Activated T-cell treated with anti-CD3 and anti-CD28 coated beads for 24 hours (primary cell): Measurements from ENCODE around the gene PDZD8.
"Not testable (repeated sequence)": the region's sequence is repeated elsewhere in the genome, so short reads cannot be mapped to it uniquely, and the experiment has no call there.

Source experiments
- DNase-seq: peaks from one replicate; pipeline ENCODE4 v3.0.0-alpha.2; 2020; ENCODE audit warnings: low read depth

Gene PDZD8

GRCh38 chr10:117345143-117345542, 30.1 kb downstream of the PDZD8 start:
- no peak for DNase-seq

- DNase-seq = no peak
These were observed 32.6 kb downstream of the PDZD8 start for GRCh38 chr10:117342641-117343040.

GRCh38 chr10:117341061-117341460, 34.2 kb downstream of the PDZD8 start:
- DNase-seq = no peak

DNA sequence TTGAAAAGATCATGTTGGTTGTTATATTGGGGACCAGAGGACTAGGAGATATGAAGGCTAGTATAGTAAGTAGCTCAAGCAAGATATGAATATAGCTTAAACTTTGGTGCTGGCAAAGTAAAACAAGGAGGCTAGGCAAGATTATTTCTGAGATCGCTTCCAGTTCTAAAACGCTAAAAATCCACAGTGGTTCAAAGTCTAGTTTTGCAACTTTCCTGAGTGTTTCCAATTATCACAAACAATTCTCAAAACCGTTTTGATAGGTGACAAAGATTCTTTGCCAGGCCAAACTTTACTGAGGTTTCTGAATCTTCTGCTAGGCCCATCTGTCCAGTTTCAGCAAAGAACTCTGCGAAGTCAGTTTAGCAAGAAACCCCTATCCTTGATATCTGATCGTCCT, 35.3 kb downstream of the PDZD8 start:
- DNase-seq = no peak

- no peak for DNase-seq
These were observed 35.7 kb downstream of the PDZD8 start for GRCh38 chr10:117339578-117339977.

- DNase-seq = no peak
These were observed 40.3 kb downstream of the PDZD8 start for GRCh38 chr10:117334926-117335325.

- no peak for DNase-seq
These were observed 41.2 kb downstream of the PDZD8 start for GRCh38 chr10:117334066-117334465.

DNA sequence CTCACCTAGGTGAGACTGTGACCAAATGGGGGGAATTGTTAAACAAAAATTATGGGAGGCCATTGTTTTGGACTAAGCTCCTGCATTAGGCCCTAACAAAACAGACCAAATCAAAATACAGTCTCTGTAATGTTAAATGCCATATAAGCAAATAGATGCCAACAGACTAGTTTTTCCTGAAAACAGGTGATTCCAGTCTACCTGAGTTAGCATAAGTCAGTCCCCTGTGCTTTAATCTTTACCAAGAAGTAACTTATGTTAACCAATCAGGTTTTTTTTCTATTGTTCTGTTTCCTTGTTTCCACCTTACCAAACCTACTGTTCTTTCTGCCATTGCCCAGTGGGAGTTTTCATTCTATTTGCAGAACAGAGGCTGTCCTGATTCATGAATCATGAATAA, 48.0 kb downstream of the PDZD8 start:
- no peak for DNase-seq

GRCh38 chr10:117324367-117324766, 50.9 kb downstream of the PDZD8 start:
- DNase-seq = no peak

DNA sequence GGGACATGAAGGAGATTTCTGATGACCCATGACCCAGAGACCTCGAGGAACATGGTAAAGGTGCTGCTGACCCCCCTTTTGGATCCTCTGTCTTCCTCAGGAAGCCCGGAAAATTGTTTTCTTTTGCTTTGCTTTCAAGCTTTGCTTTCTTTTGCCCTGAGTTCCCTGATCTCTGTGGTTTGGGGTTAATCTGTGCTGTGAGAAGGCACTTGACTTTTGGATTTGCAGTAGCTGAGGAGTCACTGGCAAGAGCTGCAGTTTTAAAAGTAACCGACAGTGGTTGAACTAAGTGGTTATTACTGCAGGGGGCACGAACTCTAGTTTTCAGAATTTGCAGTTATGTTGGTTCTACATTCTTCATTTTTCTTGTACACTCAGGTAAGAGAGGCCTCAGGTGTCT, 53.0 kb downstream of the PDZD8 start:
- DNase-seq = no peak

DNA sequence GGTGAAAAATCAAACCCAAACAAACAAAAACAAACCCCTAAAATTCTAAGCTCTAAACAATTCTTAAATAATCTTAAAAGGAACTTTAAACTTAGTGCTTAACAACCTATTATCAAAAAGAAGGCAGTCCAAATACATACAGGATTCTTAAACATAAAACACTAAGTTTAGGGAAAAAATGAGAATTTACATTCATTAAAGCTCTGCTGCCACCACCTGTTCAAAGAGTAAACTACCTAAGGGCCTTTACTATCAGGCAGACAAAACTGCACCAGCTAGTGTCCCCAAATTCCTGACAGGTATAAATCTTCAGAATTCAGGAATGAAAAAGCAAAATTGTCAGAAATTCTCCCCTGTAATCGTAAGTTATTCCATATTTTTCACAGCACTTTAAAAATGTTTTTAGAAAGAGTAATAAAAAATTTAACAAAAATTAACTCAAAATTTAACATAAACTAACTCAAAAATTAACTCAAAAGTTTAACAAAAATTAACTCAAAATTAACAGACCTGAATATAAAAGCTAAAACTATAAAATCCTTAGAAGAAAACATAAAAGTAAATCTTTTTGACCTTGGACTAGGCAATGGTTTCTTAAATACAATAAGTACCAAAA, 55.1 kb downstream of the PDZD8 start:
- no peak for DNase-seq

DNA sequence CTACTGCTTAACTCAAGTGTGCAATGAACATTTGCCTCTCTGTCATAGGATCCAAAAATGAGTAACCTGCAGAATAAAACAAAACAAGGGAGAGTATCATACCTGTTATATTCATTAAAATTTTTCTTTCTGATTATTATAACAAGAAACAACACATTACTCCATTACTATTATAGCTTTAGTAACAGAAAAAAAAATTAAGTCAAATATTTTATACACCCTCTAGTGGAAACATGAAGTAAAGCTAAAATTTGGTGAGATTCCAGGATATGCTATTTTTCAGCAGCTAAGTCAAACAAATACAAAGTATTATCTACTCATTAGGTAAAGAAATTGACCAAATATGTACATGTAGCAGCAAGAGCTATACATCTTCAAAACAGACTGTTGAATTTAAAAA, 56.3 kb downstream of the PDZD8 start:
- DNase-seq = no peak

GRCh38 chr10:117316701-117317100, 58.5 kb downstream of the PDZD8 start:
- no peak for DNase-seq

GRCh38 chr10:117313641-117314040, 61.6 kb downstream of the PDZD8 start:
- no peak for DNase-seq

DNA sequence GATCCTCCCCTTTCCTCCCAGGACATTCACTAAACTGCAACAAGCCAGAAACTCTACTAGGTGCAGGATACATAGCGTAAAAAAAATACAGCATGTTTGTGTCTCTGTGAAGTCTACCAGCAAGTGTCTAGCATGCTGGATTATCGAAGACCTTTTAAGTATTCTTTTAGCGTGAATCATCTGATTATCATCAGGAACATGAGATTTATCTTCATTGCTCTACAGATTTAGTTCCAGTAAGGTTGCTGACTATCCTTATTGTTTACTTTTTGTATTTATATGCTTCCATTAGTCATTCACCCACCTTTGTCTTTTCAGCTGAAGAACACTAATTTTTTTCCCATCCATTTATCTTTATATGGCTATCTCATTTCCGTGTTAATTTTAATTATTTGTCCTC, 62.8 kb downstream of the PDZD8 start:
- DNase-seq = no peak

DNA sequence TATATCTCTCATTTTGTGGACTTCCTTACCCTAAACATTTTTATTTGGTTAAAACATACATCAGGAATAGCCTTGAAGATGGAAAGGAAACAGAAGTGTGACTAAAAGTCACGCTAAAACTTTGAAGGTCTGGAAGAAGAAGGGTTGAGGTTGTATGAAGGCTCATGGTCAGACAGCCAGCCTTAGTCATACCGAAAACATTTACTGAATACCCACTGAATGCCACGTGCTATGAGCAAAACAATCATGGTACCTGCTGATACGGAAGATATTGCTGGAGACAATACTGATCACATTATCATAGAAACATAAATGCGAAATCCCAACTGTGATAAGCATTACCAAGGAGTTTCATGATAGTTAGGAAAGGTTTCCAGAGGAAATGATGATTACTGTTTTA, 64.0 kb downstream of the PDZD8 start:
- no peak for DNase-seq

GRCh38 chr10:117306674-117307073, 68.6 kb downstream of the PDZD8 start:
- no peak for DNase-seq

GRCh38 chr10:117303451-117303850, 71.8 kb downstream of the PDZD8 start:
- DNase-seq = not testable (repeated sequence)

DNA sequence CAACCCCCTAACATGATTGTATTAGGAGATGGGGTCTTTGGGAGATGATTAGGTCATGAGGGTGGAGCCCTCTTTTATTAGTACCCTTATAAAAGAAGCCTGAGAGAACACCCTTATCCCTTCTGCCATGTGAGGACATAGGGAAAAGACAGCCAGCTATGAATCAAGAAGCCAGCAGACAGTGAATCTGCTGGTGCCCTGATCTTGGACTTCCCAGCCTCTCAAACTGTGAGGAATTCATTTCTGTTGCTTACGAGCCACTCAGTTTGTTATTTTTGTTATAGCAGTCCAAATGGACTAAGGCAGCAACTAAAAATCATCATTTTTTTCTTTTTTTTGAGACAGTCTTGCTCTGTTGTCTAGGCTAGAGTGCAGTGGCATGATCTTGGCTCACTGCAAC, 74.6 kb downstream of the PDZD8 start:
- DNase-seq = no peak

DNA sequence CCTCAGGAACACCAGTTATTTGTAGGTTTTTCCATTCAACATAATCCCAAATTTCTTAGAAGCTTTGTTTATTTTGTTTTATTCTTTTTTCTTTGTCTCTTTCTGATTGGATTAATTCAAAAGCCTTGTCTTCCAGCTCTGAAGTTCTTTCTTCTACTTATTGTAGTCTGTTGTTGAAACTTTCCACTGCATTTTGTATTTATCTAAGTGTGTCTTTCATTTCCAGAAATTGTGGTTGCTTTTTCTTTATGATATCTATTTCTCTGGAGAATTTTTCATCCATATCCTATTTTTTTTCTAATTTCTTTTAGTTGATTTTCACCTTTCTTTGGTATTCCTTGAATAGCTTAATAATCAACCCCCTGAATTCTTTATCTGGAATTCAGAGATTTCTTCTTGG, 75.8 kb downstream of the PDZD8 start:
- no peak for DNase-seq

DNA sequence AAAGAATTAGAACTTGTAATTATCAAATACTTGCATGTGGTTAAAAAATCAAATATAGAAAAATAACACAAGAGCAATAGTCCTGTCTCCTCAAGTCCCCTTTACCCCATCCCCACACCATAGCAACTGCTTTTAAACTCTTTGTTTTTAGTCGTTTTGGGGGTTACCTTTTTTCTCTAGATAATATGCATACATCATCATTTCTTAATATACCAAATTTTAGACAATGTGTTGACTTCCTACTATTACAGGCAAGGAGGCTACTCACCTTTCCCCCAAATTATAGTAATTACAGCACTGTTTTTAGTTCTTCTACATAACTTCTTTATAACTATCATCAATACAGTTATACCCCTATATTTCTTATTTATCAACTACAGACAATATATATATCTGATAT, 77.0 kb downstream of the PDZD8 start:
- DNase-seq = no peak

DNA sequence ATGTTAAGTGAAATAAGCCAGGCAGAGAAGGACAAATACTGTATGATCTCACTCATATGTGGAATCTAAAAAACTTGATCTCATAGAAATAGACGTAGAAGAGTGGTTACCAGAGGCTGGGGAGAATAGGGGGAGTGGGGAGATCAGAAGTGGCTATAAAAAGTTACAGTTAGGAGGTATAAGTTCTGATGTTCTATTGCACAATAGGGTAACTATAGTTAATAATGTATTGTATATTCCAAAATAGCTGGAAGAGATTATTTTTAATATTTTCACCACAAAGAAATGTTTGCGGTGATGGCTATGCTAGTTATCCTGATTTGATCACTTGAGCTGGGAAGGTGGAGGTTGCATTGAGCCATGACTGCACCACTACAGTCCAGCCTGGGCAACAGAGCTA, 80.5 kb downstream of the PDZD8 start:
- no peak for DNase-seq

DNA sequence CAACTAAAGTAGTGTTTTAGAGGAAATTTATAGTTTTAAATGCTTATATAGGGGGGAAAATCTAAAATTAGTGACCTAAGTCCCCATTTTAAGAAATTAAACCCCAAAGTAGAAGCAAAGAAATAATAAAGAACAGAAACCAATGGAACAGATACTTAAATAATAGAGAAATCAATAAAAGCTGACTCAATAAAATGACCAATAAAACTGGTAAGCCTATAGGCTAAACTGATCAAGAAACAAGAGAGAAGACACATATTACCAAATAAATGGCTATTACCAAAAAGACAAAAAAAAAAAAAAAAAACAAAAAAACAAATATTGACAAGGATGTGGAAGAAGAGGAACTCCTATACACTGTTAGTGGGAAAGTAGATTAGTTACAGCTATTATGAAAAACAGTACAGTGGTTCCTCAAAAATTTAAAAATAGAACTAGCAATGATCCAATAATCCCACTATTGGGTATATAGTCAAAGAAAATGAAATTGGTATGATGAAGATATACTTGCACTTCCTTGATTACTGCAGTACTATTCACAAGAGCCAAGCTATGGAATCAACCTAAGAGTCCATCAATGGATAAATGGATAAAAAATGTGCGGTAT, 81.1 kb downstream of the PDZD8 start:
- DNase-seq = no peak

DNA sequence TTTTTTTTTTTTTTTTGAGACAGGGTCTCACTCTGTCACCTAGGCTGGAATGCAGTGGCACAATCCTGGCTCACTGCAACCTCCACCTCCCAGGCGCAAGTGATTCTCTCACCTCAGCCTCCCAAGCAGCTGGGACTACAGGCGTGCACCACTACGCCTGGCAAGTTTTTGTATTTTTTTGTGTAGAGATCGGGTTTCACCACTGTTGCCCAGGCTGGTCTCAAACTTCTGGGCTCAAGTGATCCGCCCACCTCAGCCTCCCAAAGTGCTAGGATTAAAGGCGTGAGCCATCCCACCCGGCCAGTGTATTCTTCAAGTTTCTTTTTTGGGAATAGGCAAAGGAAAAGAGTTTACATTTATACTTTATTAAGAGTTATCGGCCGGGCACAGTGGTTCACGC, 84.4 kb downstream of the PDZD8 start:
- not testable (repeated sequence) for DNase-seq
